ENCODE measurements around the gene COTL1. TPM values are rescaled to one million over a fixed set of nuclear protein-coding genes. Genes with fewer than 3 reads are reported as not detected.
"Not testable (repeated sequence)": the region's sequence is repeated elsewhere in the genome, so short reads cannot be mapped to it uniquely, and the experiment has no call there.

Gene COTL1
- total RNA-seq, 1 experiment from 2014 or later = 162 TPM

GRCh38 chr16:84630009-84630408 is 12.1 kb upstream of the COTL1 start:
- H3K36me3 ChIP-seq (ENCODE audit: insufficient read depth, low read length) = no peaks in the 10 kb centered on the region
- no peaks in the 10 kb centered on the region for H3K79me2 ChIP-seq (ENCODE audit: low read length)
- no peak overlapping the region for H3K4me2 ChIP-seq (ENCODE audit: low read depth, low read length, poor library complexity, severe bottlenecking)
- peaks cover 3% of the 10 kb centered on the region; the same call in 1 of the 2 replicates for H3K4me1 ChIP-seq (ENCODE audit: low read length)
- H3K4me3 ChIP-seq (ENCODE audit: low read length) = no peak overlapping the region
- H2AFZ ChIP-seq (ENCODE audit: low read length) = no peak overlapping the region
- H3K9me3 ChIP-seq (ENCODE audit: low read length) = no peaks in the 10 kb centered on the region
- no peaks in the 10 kb centered on the region for H3K27me3 ChIP-seq (ENCODE audit: low read length)
- no peak overlapping the region for H3K27ac ChIP-seq (ENCODE audit: low read length)
- no peaks in the 10 kb centered on the region for H4K20me1 ChIP-seq (ENCODE audit: insufficient read depth, low read depth, low read length)
- no peaks in the 10 kb centered on the region for H3K9me2 ChIP-seq (replicated peaks; ENCODE audit: insufficient read depth, low read length)
- H3K9ac ChIP-seq (ENCODE audit: low read length) = no peak overlapping the region
- no peak for DNase-seq

- no peaks in the 10 kb centered on the region for H3K9me3 ChIP-seq (ENCODE audit: low read length)
- H3K4me3 ChIP-seq (ENCODE audit: low read length) = no peak overlapping the region
- no peaks in the 10 kb centered on the region for H3K36me3 ChIP-seq (ENCODE audit: insufficient read depth, low read length)
- no peaks in the 10 kb centered on the region for H3K27me3 ChIP-seq (ENCODE audit: low read length)
- H3K9ac ChIP-seq (ENCODE audit: low read length) = no peak overlapping the region
- peaks cover 3% of the 10 kb centered on the region; the same call in 1 of the 2 replicates for H3K4me1 ChIP-seq (ENCODE audit: low read length)
- H3K4me2 ChIP-seq (ENCODE audit: low read depth, low read length, poor library complexity, severe bottlenecking) = no peak overlapping the region
- no peak for DNase-seq
- H3K27ac ChIP-seq (ENCODE audit: low read length) = no peak overlapping the region
- H3K9me2 ChIP-seq (replicated peaks; ENCODE audit: insufficient read depth, low read length) = no peaks in the 10 kb centered on the region
- no peaks in the 10 kb centered on the region for H4K20me1 ChIP-seq (ENCODE audit: insufficient read depth, low read depth, low read length)
- no peak overlapping the region for H2AFZ ChIP-seq (ENCODE audit: low read length)
- no peaks in the 10 kb centered on the region for H3K79me2 ChIP-seq (ENCODE audit: low read length)
These were observed 11.7 kb upstream of the COTL1 start for GRCh38 chr16:84629580-84629979.

GRCh38 chr16:84628226-84628731 is 10.4 kb upstream of the COTL1 start:
- no peak for DNase-seq
- Histone ChIP-seq H3K9me3 (ENCODE audit: low read length) (no peaks in the 10 kb centered on the region), H3K27me3 (ENCODE audit: low read length) (no peaks in the 10 kb centered on the region; the same call in 1 of the 2 replicates), H2AFZ (ENCODE audit: low read length) (no peak overlapping the region), H4K20me1 (ENCODE audit: insufficient read depth, low read depth, low read length) (no peaks in the 10 kb centered on the region), H3K4me2 (ENCODE audit: low read depth, low read length, poor library complexity, severe bottlenecking) (no peak overlapping the region), H3K36me3 (ENCODE audit: insufficient read depth, low read length) (no peaks in the 10 kb centered on the region), H3K4me3 (ENCODE audit: low read length) (no peak overlapping the region), H3K9ac (ENCODE audit: low read length) (no peak overlapping the region), H3K79me2 (ENCODE audit: low read length) (no peaks in the 10 kb centered on the region), H3K4me1 (ENCODE audit: low read length) (peaks cover 3% of the 10 kb centered on the region; the same call in 1 of the 2 replicates), H3K27ac (ENCODE audit: low read length) (no peak overlapping the region), H3K9me2 (replicated peaks; ENCODE audit: insufficient read depth, low read length) (no peaks in the 10 kb centered on the region)

GRCh38 chr16:84625556-84625955 is 7.7 kb upstream of the COTL1 start:
- H3K4me2 ChIP-seq (ENCODE audit: low read depth, low read length, poor library complexity, severe bottlenecking) = no peak overlapping the region

GRCh38 chr16:84620913-84621312 is 3.0 kb upstream of the COTL1 start:
- not testable (repeated sequence) for H3K27me3 ChIP-seq (ENCODE audit: low read length)

More at GRCh38 chr16:84625556-84625955, 7.7 kb upstream of the COTL1 start:
- H3K9me3 ChIP-seq (ENCODE audit: low read length) = no peaks in the 10 kb centered on the region
- no peak overlapping the region for H3K9ac ChIP-seq (ENCODE audit: low read length)
- H3K4me3 ChIP-seq (ENCODE audit: low read length) = no peak overlapping the region
- no peaks in the 10 kb centered on the region for H3K9me2 ChIP-seq (replicated peaks; ENCODE audit: insufficient read depth, low read length)
- no peaks in the 10 kb centered on the region for H3K79me2 ChIP-seq (ENCODE audit: low read length)
- H4K20me1 ChIP-seq (ENCODE audit: insufficient read depth, low read depth, low read length) = no peaks in the 10 kb centered on the region
- H3K27me3 ChIP-seq (ENCODE audit: low read length) = no peaks in the 10 kb centered on the region; the same call in 1 of the 2 replicates
- no peak for DNase-seq
- H3K36me3 ChIP-seq (ENCODE audit: insufficient read depth, low read length) = no peaks in the 10 kb centered on the region
- peaks cover 3% of the 10 kb centered on the region; the same call in 1 of the 2 replicates for H3K4me1 ChIP-seq (ENCODE audit: low read length)
- H2AFZ ChIP-seq (ENCODE audit: low read length) = no peak overlapping the region
- H3K27ac ChIP-seq (ENCODE audit: low read length) = no peak overlapping the region

GRCh38 chr16:84618581-84619460 is 943 bp upstream of the COTL1 start:
- Histone ChIP-seq H3K9me3 (ENCODE audit: low read length) (no peaks in the 10 kb centered on the region), H3K36me3 (ENCODE audit: insufficient read depth, low read length) (peaks cover 14% of the 10 kb centered on the region), H3K4me1 (ENCODE audit: low read length) (peaks cover 29% of the 10 kb centered on the region), H3K4me3 (ENCODE audit: low read length) (peak overlapping the region; percentile 38; the same call in 1 of the 2 replicates), H3K9ac (ENCODE audit: low read length) (peak overlapping the region; percentile 44), H3K79me2 (ENCODE audit: low read length) (peaks cover 39% of the 10 kb centered on the region), H4K20me1 (ENCODE audit: insufficient read depth, low read depth, low read length) (peaks cover 5% of the 10 kb centered on the region; the same call in 1 of the 2 replicates), H3K9me2 (replicated peaks; ENCODE audit: insufficient read depth, low read length) (no peaks in the 10 kb centered on the region), H3K4me2 (ENCODE audit: low read depth, low read length, poor library complexity, severe bottlenecking) (peak overlapping the region; percentile 61), H2AFZ (ENCODE audit: low read length) (no peak overlapping the region), H3K27ac (ENCODE audit: low read length) (no peak overlapping the region), H3K27me3 (ENCODE audit: low read length) (no peaks in the 10 kb centered on the region; the same call in 1 of the 2 replicates)
- DNase-seq = peak; percentile 57

More at GRCh38 chr16:84620913-84621312, 3.0 kb upstream of the COTL1 start:
- not testable (repeated sequence) for H4K20me1 ChIP-seq (ENCODE audit: insufficient read depth, low read depth, low read length); H2AFZ ChIP-seq (ENCODE audit: low read length); H3K9ac ChIP-seq (ENCODE audit: low read length); DNase-seq; H3K9me3 ChIP-seq (ENCODE audit: low read length); H3K4me2 ChIP-seq (ENCODE audit: low read depth, low read length, poor library complexity, severe bottlenecking); H3K36me3 ChIP-seq (ENCODE audit: insufficient read depth, low read length); H3K9me2 ChIP-seq (replicated peaks; ENCODE audit: insufficient read depth, low read length); H3K27ac ChIP-seq (ENCODE audit: low read length); H3K4me3 ChIP-seq (ENCODE audit: low read length)
- H3K4me1 ChIP-seq (ENCODE audit: low read length) = peaks cover 26% of the 10 kb centered on the region
- peaks cover 18% of the 10 kb centered on the region for H3K79me2 ChIP-seq (ENCODE audit: low read length)

- Histone ChIP-seq H3K9ac (ENCODE audit: low read length) (peak overlapping the region; percentile 86), H3K27me3 (ENCODE audit: low read length) (no peaks in the 10 kb centered on the region), H3K79me2 (ENCODE audit: low read length) (peaks cover 48% of the 10 kb centered on the region), H3K4me3 (ENCODE audit: low read length) (peak overlapping the region; percentile 86), H3K9me2 (replicated peaks; ENCODE audit: insufficient read depth, low read length) (no peaks in the 10 kb centered on the region), H3K27ac (ENCODE audit: low read length) (peak overlapping the region; percentile 77), H3K4me2 (ENCODE audit: low read depth, low read length, poor library complexity, severe bottlenecking) (peak overlapping the region; percentile 71), H2AFZ (ENCODE audit: low read length) (no peak overlapping the region), H3K9me3 (ENCODE audit: low read length) (no peaks in the 10 kb centered on the region), H3K36me3 (ENCODE audit: insufficient read depth, low read length) (peaks cover 18% of the 10 kb centered on the region), H4K20me1 (ENCODE audit: insufficient read depth, low read depth, low read length) (peaks cover 5% of the 10 kb centered on the region; the same call in 1 of the 2 replicates), H3K4me1 (ENCODE audit: low read length) (peaks cover 29% of the 10 kb centered on the region)
- DNase-seq = peak; percentile 81
These were observed 662 bp downstream of the COTL1 start for GRCh38 chr16:84617041-84617790.

GRCh38 chr16:84616515-84616914 is 1.4 kb downstream of the COTL1 start:
- peak; percentile 61 for DNase-seq
- H3K27ac ChIP-seq (ENCODE audit: low read length) = peak overlapping the region; percentile 77
- no peaks in the 10 kb centered on the region for H3K27me3 ChIP-seq (ENCODE audit: low read length)
- H4K20me1 ChIP-seq (ENCODE audit: insufficient read depth, low read depth, low read length) = peaks cover 5% of the 10 kb centered on the region; the same call in 1 of the 2 replicates
- H3K9ac ChIP-seq (ENCODE audit: low read length) = peak overlapping the region; percentile 86
- H3K9me3 ChIP-seq (ENCODE audit: low read length) = no peaks in the 10 kb centered on the region
- no peaks in the 10 kb centered on the region for H3K9me2 ChIP-seq (replicated peaks; ENCODE audit: insufficient read depth, low read length)
- H2AFZ ChIP-seq (ENCODE audit: low read length) = no peak overlapping the region
- peaks cover 29% of the 10 kb centered on the region for H3K4me1 ChIP-seq (ENCODE audit: low read length)
- H3K79me2 ChIP-seq (ENCODE audit: low read length) = peaks cover 55% of the 10 kb centered on the region
- peak overlapping the region; percentile 86 for H3K4me3 ChIP-seq (ENCODE audit: low read length)
- H3K36me3 ChIP-seq (ENCODE audit: insufficient read depth, low read length) = peaks cover 24% of the 10 kb centered on the region
- H3K4me2 ChIP-seq (ENCODE audit: low read depth, low read length, poor library complexity, severe bottlenecking) = peak overlapping the region; percentile 71

Measured in Karpas-422 (cell line).